DOHH2 (cell line): ENCODE results near the gene INTS3.
A peak's percentile ranks its signal among the peaks of the same experiment; 100 is the strongest.

Experiments
- H3F3A ChIP-seq: fragments of 200-600 bp; sonication (generic), shearing (Covaris generic); 2 replicates; pipeline ENCODE4 v1.6.0; 2016; ENCODE audit warnings: antibody characterized with exemption, mild to moderate bottlenecking; ENCODE audit not compliant: control insufficient read depth, insufficient read depth
- H3K27ac ChIP-seq: fragments of 200-600 bp; sonication (generic); 2 replicates; pipeline ENCODE4 v1.5.1; 2014; ENCODE audit warnings: low read depth, mild to moderate bottlenecking, low read length, moderate library complexity
- H3K27me3 ChIP-seq: fragments of 200-600 bp; sonication (generic); 2 replicates; pipeline ENCODE4 v1.6.1; 2014; ENCODE audit warnings: mild to moderate bottlenecking, low read length, mixed read lengths; ENCODE audit not compliant: control insufficient read depth
- H3K36me3 ChIP-seq: fragments of 200-600 bp; sonication (generic); 2 replicates; pipeline ENCODE4 v1.6.1; 2014; ENCODE audit warnings: mild to moderate bottlenecking, low read length, moderate library complexity, mixed read lengths; ENCODE audit not compliant: control insufficient read depth
- H3K4me1 ChIP-seq: fragments of 200-600 bp; sonication (generic); 2 replicates; pipeline ENCODE4 v1.6.1; 2014; ENCODE audit warnings: mild to moderate bottlenecking, low read length, mixed read lengths; ENCODE audit not compliant: control insufficient read depth
- H3K4me2 ChIP-seq: fragments of 200-600 bp; sonication (generic); 2 replicates; pipeline ENCODE4 v1.6.0; 2014; ENCODE audit warnings: mild to moderate bottlenecking, low read length, moderate library complexity
- H3K4me3 ChIP-seq: fragments of 200-600 bp; sonication (generic); 2 replicates; pipeline ENCODE4 v1.5.1; 2014; ENCODE audit warnings: mild to moderate bottlenecking, low read length, mixed read lengths
- H3K79me2 ChIP-seq: fragments of 200-600 bp; sonication (generic); 2 replicates; pipeline ENCODE4 v1.6.1; 2014; ENCODE audit warnings: mild to moderate bottlenecking, low read length, mixed read lengths; ENCODE audit not compliant: control insufficient read depth
- H3K9me2 ChIP-seq: fragments of 200-600 bp; sonication (generic); replicated peaks from 2 replicates; pipeline ENCODE4 v1.6.1; 2014; ENCODE audit warnings: mild to moderate bottlenecking, low read length, mixed read lengths; ENCODE audit not compliant: control insufficient read depth
- H3K9me3 ChIP-seq: fragments of 200-600 bp; sonication (generic); 2 replicates; pipeline ENCODE4 v1.6.1; 2014; ENCODE audit warnings: antibody characterized with exemption, low read length, mixed read lengths; ENCODE audit not compliant: control insufficient read depth, insufficient read depth
- H4K20me1 ChIP-seq: fragments of 200-600 bp; sonication (generic); 2 replicates; pipeline ENCODE4 v1.6.0; 2014; ENCODE audit warnings: low read depth, mild to moderate bottlenecking, antibody characterized with exemption, low read length, moderate library complexity; ENCODE audit not compliant: control insufficient read depth, insufficient read depth
- EZH2phosphoT487 ChIP-seq: fragments of 200-600 bp; sonication (generic); IDR thresholded peaks from 2 replicates; pipeline ENCODE4 v1.6.1; 2017; ENCODE audit warnings: borderline replicate concordance, mild to moderate bottlenecking, antibody characterized with exemption, low read length, moderate library complexity, mixed read lengths
- TF ChIP-seq, protein P1 (sequence below): fragments of 200-600 bp; sonication (generic); IDR thresholded peaks from one replicate; pipeline ENCODE4 v1.5.1; 2014; ENCODE audit warnings: antibody characterized with exemption, mild to moderate bottlenecking, low read depth, low read length; ENCODE audit not compliant: poor library complexity, severe bottlenecking

Gene INTS3

DNA sequence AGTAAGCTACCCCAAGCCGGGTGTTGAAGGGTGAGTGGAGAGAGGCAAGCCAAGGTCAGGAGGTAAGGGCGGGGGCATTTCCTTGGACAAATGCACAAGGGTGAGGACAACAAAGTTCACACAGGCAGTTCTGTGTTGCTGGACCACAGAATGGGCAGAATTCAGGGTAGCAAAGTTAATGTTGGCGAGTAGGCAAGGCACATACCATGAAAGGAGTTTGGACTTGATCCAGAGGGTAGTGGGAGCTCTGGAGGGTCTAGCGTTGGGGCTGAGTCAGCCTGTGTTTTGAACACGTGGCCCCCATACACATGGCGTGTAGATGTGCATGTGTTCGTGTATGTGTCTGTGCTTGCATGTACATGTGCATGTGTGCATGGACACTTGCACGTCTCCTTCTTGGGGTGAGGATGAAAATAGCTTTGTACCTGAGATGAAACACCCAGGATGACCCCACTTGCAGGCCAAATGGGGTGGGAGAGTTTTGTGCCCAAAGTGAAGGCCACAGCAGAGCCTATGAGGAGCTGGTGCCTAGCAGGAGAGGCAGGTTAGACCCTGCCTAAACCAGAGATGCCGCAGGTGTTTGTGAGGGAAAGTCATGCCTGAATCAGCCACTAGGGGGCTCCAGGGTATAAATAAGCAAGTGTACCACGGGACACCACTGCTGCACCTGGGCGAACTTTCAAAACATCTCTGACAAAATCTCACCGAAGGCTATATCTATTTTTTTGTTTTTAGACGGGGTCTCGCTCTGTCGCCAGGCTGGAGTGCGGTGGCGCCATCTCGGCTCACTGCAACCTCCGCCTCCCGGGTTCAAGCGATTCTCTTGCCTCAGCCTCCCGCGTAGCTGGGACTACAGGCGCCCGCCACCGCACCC lies 69.2 kb downstream of the INTS3 start:
- Histone ChIP-seq H3K4me2 (no peak overlapping the region), H3K27ac (no peak overlapping the region), H3K36me3 (no peaks in the 10 kb centered on the region), H3K79me2 (no peaks in the 10 kb centered on the region), H3K9me2 (no peaks in the 10 kb centered on the region), H3K9me3 (no peaks in the 10 kb centered on the region), H3K4me3 (no peak overlapping the region), H3K27me3 (no peaks in the 10 kb centered on the region; the same call in 1 of the 2 replicates), H4K20me1 (no peaks in the 10 kb centered on the region), H3K4me1 (peaks cover 4% of the 10 kb centered on the region), H3F3A (peaks cover 4% of the 10 kb centered on the region; the same call in 1 of the 2 replicates)
- TF ChIP-seq, protein P1, sequence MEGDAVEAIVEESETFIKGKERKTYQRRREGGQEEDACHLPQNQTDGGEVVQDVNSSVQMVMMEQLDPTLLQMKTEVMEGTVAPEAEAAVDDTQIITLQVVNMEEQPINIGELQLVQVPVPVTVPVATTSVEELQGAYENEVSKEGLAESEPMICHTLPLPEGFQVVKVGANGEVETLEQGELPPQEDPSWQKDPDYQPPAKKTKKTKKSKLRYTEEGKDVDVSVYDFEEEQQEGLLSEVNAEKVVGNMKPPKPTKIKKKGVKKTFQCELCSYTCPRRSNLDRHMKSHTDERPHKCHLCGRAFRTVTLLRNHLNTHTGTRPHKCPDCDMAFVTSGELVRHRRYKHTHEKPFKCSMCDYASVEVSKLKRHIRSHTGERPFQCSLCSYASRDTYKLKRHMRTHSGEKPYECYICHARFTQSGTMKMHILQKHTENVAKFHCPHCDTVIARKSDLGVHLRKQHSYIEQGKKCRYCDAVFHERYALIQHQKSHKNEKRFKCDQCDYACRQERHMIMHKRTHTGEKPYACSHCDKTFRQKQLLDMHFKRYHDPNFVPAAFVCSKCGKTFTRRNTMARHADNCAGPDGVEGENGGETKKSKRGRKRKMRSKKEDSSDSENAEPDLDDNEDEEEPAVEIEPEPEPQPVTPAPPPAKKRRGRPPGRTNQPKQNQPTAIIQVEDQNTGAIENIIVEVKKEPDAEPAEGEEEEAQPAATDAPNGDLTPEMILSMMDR: peak; percentile 84
- no peak for TF ChIP-seq EZH2phosphoT487

DNA sequence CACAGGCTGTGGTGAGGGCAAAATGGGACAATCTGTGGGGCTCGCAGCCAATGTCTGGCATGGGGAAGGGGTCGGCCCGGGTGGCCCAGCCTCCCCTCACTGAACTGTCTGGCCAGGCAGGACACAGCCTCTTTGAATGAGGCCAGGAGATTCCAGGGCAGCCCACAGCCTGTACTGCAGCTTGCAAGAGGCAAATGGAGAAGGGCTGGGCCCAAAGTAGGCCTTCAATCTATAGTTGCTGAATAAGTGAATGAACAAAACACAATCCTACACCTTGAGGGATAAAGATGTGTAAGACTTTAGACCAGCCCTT lies 70.6 kb downstream of the INTS3 start:
- Histone ChIP-seq H3K4me3 (no peak overlapping the region), H3K4me1 (peaks cover 4% of the 10 kb centered on the region; the same call in 1 of the 2 replicates), H3K9me3 (no peaks in the 10 kb centered on the region), H3K4me2 (no peak overlapping the region), H3K9me2 (no peaks in the 10 kb centered on the region), H3K27me3 (no peaks in the 10 kb centered on the region), H3K79me2 (no peaks in the 10 kb centered on the region), H3F3A (peaks cover 4% of the 10 kb centered on the region; the same call in 1 of the 2 replicates), H4K20me1 (no peaks in the 10 kb centered on the region), H3K27ac (no peak overlapping the region), H3K36me3 (no peaks in the 10 kb centered on the region)
- TF ChIP-seq, protein P1: no peak

DNA sequence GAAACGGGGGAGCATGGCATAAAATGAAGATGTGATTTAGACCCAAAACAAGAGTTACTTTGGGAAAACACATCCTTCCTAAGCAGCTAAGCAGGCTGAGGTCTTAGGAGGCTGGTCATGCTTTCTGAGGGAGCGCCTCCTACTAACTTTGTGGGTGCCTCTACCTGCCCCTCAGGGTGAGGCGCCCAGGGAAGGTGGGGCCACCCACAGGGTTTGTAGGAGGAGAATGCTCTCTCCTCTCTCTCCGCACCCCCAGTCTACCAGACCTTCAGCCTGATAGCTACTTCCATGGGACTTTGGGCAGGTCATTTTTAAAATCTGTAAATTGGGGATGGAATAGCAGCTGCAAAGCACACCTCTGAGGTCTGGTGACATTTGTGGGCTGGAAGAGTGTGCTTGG lies 71.2 kb downstream of the INTS3 start:
- peaks cover 4% of the 10 kb centered on the region; the same call in 1 of the 2 replicates for H3F3A ChIP-seq
- no peaks in the 10 kb centered on the region for H4K20me1 ChIP-seq
- no peaks in the 10 kb centered on the region for H3K79me2 ChIP-seq
- H3K9me3 ChIP-seq: no peaks in the 10 kb centered on the region
- H3K4me1 ChIP-seq: peaks cover 4% of the 10 kb centered on the region; the same call in 1 of the 2 replicates
- H3K36me3 ChIP-seq: 0 out of 2 replicates have a peak, but pooled peaks cover 3% of the 10 kb centered on the region
- no peak overlapping the region for H3K4me2 ChIP-seq
- no peak overlapping the region for H3K27ac ChIP-seq
- no peak for TF ChIP-seq EZH2phosphoT487
- TF ChIP-seq, protein P1: no peak
- no peaks in the 10 kb centered on the region for H3K9me2 ChIP-seq
- H3K27me3 ChIP-seq: no peaks in the 10 kb centered on the region
- H3K4me3 ChIP-seq: no peak overlapping the region
